ENCODE measurements around the gene SAP25.

- TF ChIP-seq EZH2 (IDR thresholded peaks at IDR 0.05; ENCODE audit: insufficient read depth, poor library complexity, severe bottlenecking) (no peak), EZH2phosphoT487 (IDR thresholded peaks at IDR 0.05; ENCODE audit: insufficient read depth, low read depth) (no peak)
These were observed 30.0 kb upstream of the SAP25 start for GRCh38 chr7:100603726-100604027.
